NCI-H2081 treated with DMSO at 0.1 percent for 48 hours (cell line): ENCODE results near the gene GRAPL.
"Not testable (repeated sequence)": the region's sequence is repeated elsewhere in the genome, so short reads cannot be mapped to it uniquely, and the experiment has no call there.

Experiments used
- DNase-seq: peaks from one replicate; lab custom pipeline; 2025; lab: John Stamatoyannopoulos, UW

The GRAPL gene

DNA sequence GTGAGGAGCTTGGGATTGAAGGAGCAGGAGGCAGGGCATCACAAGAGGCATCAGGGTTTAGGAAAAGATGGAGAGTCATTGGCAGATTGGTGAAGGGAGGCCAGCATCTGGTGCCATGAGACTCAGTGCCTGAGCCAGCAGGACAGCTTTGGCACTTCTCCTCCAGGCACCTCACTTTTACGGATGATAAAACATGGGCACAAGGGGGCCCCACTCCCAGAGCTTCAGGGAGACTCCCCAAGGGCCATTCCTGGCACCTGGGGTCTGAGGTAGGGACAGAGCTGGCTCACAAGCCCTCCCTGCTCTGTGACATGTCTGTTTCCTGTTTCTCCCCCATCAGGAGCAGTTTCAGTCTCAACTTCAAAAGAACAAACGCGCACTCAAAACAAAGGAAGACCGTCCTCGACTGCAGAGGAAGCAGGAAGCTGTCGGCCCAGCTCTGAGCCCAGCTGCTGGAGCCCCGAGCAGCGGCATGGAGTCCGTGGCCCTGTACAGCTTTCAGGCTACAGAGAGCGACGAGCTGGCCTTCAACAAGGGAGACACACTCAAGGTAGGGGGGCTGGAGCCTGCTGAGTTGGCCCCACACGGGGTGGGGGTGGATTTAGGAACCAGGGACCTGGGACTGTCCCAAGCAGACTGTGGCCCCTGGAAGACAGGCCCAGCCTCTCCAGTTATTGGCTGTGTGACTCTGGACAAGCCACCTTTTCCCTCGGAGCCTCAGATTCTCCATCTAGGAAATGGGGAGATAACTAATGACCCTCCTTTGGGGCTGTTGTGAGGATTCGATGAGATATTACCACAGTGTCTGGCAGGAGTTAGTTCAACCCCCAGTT, at the start of gene GRAPL:
Gene GRAPL, plus strand, starts transcription at position 442 of the 833 bp plus-strand sequence. Its CDS starts 31 bp downstream, at position 473.
- DNase-seq: not testable (repeated sequence)

DNA sequence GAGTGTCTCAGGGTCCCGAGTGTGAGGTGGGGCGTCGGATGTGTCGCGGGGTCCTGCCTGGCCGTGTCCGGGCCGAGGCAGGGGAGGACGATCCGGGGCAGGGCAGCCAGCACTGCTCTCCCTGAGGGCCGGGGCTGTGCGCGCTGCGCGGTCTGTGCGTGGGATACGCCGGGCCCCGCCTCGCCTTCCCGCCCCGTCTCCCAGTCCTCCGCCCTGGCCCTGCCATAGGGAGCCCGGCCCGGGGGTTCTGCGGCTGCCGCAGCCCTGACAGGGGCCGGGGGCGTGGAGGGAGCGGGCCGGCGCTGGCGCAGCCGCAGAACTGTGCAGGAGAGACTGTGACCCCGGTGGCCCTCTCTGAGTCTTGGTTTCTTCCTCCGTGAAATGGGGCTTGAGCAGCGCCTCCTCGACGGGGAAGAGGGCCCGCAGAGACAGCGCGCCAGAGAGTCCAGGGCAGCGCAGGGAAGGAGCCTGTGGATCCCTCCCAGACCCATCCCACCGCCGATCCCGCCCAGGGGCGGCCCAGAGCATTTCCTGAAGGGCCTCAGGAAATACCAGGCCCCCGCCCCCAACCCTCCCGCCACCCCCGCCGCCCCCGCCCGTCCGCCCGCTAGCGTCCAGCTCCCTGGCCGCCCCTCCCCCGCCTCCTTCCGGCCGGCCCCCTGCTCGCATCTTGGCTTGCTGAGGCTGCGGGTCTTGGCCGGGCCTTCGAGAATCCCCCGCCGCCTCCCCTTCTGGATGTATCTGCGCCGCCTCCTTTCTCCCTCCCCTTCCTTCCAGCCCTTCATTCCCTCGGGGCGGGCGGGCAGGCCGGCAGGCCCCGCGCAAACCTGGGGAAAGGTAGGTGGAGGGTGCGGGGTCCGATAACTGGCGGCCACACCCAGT, 38.3 kb upstream of the GRAPL start:
- DNase-seq: not testable (repeated sequence)

DNA sequence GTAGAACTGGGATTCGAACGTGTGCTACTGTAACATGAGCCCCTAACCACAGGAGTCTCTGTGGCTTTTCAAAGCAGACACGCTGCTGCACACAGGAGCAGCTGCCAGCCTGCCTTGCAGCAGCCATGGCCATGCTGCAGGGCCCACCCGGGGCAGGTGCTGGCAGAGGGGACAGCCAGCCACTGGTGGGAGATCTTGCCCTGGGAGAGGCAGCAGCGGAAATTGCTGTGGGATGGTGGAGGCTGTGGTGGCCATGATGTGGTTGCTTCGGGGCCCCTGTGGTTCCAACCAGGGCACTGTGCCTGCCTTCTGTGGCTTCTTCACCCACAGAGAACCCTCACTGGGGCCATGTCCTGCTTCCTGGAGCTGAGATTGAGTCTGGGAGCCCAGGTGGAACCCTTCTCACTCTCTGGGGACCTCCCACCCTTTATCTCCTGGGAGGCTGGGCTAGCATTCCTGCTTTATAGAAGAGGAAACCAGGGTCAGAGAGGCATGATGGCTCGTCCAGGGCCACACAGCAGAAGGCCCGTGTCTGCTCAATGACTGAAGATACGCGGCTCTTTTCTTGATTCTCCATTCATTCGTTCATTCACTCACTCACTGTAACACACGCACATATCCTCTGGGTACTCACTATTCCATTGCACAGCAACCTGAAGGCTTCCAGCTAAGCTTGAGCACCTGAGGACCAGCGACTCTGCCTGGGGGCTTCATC, 37.2 kb upstream of the GRAPL start:
- DNase-seq: not testable (repeated sequence)

DNA sequence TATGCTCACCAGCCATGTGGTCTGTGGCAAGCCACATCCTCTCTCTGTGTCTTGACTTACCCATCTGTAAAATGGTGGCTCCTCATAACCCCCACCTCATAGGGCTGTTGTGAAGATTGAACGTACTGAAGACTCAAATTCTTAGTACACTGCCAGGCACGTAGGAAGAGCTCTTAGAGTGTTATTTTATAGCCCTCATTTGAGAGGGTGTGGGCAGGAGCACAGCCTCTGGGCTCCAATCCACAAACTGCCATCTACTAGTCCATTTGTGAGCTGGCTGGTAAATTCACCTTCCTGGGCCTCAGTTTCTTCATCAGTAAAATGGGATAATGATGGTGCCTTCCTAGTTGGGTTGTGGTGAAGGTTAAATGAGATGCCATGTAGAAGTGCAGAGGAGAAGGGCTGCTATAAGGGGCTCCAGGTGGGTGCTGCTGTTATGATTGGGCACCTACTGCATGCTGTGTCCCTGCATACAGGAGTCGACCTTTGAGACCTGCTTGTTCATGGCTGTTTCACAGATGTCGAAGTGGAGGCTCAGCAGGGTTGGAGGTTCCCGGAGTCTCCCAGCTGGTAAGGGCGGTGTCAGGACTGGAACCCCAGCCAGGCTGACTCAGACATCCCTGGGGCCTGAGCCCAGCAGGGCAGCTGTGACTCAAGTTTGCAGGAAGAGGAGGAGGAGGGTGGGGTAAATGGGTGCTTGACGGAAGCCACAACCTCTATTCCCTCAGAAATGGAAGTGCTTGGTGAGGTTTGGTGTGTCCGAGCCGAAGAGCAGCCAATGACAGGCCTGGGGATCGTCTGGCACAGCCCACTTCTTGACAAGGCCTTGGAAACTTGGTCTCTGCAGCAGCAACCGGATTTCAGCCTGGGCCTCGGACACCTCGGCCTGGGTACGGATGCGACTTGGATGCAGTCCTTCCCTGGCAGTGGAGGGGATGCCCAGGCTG, 34.4 kb upstream of the GRAPL start:
- not testable (repeated sequence) for DNase-seq

DNA sequence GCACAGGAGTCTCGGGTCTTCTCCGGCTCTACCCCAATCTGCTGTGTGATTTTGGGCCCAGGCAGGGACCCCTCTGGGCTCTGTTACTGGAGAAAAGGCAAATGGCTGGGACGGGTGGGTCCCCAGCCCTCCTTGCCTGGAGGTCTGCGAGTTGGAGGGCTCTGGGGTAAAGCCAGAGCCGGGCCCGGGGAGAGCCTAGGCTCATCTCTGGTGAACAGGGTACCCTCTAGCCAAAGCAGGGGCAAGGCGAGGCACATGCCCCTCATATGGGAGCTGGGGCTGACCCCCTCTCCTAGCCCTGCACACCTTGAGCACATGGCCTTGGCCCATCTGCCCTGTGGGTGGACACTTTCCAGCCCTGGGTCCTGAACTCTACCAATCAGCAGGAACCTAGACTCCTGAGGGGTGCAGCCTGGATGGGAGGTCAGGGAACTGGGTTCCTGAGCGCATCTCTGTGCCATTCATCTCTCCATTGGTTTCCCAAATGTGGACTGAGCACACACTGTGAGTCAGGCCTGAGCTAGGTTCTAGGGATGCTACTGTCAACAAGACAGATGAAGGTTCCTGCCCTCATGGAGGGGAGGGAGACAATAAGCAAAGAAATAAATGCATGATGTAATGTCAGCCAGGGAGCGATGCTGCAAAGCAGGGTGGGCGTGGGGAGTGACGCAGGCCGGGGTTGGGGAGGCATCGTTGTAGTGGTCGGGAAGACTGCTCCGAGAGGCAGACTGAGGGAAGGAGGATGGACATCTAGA, 33.5 kb upstream of the GRAPL start:
- DNase-seq: not testable (repeated sequence)

DNA sequence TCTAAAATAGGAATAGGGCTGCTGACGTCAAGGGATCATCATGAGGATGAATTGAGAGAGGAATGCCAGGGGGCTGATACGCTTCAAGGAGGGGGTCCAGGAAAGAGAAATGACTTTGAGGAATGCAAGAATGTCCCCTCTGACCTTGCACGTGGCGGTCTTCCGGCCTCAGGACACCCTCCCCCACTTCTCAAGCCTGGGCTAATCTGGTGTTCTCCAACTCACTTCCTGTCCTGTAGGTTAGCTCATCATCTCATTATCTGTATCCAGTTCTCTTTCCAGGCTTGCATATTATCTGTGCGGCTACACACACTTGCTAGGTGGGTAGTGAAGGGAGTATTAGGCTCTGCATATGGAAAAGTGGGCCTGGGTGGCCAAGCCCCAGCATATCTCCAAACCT, 18.9 kb upstream of the GRAPL start:
- not testable (repeated sequence) for DNase-seq

DNA sequence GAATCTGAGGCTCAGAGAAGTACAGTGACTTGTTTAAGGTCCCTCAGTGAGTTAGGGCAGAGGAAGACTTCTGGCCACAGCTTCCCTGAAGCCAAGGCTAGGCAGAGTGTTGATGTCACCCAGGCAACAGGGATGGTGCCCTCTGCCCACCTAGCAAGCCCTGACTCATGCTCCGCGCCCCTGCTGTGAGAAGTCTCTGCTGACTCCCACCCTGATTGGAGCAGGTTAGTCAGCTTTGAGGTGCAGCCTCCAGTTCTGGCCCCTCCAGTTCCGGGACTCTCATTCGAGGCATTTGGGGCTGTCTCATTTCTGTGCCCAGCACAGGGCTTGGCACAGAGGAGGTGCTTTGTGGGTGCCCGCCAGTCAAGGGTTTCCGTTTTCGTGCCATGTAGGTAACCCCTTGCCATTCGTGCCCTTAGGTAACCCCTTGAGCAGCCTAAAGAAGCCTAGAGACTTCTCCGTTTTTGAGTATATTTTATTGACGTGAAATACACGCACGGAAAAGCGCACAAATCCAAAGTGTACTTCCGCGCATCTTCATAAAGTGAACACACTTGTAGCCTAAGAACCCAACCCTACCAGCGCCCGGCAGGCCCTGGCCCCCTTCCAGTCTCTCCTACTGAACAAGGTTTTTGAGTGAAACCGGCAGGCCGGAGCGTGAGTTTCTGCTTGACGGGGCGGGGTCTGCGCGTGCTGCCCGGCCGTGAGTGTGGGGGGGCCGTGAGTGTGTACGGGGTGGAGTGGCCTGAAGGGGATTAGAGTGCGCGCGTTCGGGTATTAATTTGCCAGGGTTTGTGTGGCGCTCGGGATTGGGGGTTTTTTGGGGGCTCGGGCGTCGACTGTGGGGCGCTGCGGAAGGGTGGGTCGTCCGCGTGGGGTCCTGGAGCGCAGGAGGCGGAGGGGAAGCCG, 16.9 kb upstream of the GRAPL start:
- DNase-seq: not testable (repeated sequence)

DNA sequence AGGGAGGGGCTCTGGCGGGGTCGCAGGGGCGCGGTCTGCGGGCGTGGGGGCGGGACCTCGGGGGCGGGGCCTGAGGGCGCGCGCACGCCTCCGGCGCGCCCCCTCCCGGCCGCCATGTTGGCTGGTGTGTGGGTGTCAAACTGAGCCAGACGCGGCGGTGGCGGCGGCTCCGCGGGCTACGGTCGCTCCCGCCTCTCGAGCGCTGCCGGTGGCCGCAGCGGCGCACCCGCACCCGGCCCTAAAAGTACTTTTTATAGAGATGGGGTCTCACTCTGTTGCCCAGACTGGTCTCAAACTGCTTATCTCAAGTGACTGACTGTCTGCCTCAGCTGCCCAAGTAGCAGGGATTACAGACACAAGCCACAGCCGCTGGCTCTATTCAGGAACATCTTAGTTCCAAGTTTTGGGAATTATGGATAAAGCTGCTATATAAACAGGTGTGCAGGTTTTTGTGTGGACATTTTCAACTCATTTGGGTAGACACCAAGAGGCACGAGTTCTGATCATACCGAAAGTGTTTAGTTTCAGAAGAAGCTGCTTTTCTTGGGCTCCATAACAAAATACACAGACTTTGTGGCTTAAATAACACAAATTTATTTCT, 16.2 kb upstream of the GRAPL start:
- DNase-seq: not testable (repeated sequence)

DNA sequence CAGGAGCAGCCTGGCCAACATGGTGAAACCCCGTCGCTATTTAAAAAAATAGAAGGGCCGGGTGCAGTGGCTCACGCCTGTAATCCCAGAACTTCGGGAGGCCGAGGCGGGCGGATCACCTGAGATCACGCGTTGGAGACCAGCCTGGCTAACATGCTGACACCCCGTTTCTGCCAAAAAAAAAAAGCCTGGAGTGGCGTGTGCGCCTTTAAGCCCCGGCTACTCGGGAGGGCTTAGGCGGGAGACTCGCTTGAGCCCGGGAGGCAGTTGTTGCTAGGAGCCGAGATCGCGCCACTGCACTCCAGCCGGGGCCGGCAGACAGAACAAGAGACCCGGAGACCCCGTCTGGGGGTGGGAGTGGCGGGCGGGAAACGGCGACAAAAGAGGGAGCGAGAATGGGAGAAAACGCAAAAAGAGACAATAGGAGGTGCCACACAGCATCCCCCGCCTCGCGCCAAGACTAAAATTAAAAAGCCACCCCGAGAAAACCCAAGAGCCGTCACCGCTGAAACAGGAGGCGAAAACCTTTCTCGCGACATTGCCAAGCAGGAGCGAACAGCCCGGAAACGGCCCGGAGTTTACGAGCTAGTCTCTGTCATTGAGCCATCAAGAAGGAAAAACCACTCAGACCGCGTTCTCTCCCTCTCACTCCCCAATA, 15.5 kb upstream of the GRAPL start:
- not testable (repeated sequence) for DNase-seq

DNA sequence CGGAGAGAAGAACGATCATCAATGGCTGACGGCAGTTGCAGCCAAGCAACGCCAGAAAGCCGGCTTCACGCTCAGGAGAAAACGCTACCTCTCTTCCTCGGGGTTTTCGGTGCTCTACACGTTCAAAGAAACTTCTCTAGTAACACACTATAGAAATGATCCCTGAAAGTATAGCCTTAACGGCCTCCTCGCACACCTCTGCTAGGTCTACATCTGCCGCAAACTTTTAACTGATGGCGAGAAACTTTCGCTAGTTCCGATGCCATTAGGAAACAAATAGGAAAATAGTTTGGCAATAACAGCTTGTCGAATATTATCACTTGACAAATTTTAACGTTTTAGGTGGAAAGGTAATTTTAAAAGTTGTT, 14.9 kb upstream of the GRAPL start:
- DNase-seq: not testable (repeated sequence)

DNA sequence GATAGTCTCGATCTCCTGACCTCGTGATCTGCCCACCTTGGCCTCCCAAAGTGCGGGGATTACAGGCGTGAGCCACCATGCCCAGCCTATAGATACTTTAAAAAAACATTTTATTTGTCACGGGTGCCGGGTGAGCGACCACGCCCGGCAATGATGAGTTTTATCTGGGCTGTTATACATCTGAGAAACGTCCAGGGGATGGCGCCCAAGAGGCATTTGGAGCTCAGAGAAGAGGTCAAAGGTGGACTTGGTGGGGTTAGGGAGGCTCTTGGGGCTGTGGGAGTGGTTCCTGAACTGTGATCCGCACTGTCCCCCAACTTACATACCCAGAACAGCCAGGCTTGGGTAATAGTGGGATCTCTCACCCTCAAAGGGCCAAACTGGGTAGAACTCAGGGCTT, 8.7 kb upstream of the GRAPL start:
- not testable (repeated sequence) for DNase-seq

DNA sequence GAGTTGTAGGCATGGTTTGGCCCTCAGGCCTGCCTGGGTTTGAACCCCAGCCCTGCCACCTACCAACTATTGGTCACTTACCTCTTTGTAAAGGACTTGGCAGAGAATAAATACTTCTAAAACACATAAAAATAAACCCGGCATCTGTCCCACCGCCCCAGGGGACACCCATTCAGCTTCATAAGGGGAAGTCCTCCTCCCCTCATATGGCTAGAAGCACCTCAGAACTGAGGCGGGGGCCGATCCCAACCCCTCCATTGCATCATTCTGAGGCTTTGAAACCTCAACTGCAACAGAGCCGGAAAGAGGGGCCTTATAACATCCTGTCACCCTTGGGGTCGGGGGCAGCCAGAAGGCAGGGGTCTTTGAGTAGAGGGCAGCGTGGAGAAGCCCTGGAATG, 2.1 kb upstream of the GRAPL start:
- DNase-seq: not testable (repeated sequence)

DNA sequence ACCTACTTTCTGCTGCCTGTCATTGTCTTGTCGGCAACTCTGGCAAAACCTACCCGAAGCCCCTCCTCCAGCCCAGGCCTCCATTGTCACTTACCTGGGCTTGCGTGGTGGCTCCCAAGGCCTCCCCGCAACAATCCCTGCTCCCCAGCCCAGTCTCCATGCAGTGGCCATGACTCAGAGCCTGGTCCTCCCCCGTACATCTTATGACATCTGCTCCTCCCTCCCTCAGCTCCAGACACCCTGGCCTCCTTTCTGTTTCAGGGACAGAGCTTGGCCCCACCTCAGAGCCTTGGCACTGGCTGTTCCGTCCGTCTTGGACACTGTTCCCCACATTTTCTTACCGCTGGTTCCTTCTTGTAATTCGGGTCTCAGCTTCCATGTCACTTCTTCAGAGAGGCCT, 2.1 kb downstream of the GRAPL start:
- DNase-seq: not testable (repeated sequence)

DNA sequence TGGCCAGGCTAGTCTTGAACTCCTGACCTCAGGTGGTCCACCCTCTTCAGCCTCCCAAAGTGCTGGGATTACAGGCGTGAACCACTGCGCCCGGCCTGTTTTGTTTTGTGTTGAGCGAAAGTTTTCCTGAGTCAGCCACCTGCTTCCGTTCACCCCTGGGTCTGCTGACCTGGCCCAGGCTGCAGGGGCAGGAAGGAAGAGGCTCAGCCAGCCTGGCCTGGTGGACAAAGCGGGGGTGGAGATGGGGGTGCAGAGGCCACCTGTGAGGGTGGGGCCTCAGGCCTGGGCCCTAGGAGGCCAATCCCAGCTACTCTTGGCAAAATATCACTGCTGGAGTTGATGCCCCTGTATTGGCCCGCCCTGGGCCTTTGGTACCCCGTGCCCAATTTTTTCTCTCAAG, 3.7 kb downstream of the GRAPL start:
- DNase-seq: not testable (repeated sequence)

DNA sequence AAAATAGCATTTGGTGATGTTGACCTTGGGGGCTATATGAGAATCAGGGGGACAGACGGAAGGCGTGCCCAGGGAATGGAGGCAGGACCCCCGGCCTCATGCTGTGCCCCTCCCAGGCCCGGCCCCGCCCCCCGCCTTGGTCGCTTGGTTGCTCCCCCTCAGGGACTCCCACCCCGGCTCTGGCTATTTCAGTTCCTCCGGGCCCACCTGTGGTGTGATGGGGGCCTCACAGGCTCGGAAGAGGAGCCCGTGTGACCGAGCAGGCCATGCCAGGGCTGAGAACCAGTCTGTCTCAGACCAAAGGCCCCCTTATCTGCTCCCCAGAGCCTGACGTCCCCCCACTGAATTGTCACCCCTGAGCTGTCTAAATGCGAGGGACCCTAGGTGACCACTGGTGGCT, 4.4 kb downstream of the GRAPL start:
- not testable (repeated sequence) for DNase-seq

DNA sequence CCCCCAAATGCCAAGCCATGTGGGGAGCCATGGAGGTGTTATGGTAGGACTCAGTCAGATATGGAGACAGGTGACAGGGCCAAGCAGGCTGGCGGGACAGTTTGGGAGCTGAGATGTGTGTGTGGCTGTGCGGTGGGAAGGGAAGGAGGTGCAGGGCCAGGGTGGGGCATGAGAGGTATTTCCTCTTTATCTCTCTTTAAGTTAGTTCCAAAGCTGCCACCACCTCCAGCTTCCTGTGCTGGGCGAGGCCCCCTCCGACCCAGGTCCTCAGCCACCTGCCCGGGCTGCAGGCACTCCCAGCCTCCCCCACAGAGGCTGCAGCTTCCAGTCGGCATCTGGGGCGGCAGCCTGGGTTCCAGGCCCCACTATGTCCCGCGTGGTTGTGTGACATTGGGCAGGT, 6.4 kb downstream of the GRAPL start:
- not testable (repeated sequence) for DNase-seq

DNA sequence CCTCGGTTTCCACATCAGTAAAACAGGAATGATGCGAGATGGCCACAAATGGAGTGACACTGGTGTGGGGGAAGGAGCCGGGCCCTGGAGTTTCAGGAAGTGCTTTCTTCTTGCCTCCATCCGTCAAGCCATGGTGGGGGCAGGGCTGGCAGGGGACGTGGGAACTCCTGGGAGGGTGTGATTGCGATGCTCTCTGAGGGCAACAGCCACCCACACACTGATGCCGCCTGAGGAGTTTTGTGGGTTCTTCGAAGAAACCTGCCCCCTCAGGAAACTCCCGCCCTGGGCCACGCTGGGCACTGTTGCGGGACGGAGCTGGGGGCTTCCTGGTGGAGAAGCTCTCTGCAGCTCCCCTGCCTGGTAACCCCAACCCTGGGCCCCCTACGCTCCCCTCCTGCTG, 8.0 kb downstream of the GRAPL start:
- not testable (repeated sequence) for DNase-seq

DNA sequence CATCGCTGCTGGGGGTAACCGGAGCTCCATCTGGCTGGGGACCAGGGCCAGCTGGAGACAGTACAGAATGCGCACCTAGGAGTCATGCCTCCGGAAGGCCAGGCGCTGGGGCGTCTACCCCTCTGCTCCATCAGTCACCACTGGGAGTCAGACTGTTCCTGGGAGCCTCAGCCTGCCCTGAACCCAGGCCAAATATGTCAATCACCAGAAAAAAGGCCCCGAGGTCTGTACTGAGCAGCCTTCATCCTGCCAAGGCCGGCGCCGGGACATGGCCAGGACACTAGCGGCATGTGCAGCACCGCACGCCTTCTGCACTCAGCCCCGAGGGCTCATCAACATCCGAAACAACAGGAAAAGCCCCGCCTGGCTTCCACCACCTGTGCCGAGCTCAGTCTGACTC, 8.7 kb downstream of the GRAPL start:
- DNase-seq: not testable (repeated sequence)
